Thymus (tissue), 11 donors: ENCODE measurements around the gene CENPC. TPM values are rescaled to one million over a fixed set of nuclear protein-coding genes. Genes with fewer than 3 reads are reported as not detected.
A peak's percentile ranks its signal among the peaks of the same experiment; 100 is the strongest.

Source experiments
- DNase-seq, 9 donors: peaks; one replicate each; pipeline ENCODE4 v3.0.0-alpha.2; 2013; ENCODE audit warnings: low spot score in 9 of 9, low read depth in 6 of 9, missing footprints in 1 of 9
- H3K27ac ChIP-seq, 2 donors: one replicate each; pipeline ENCODE4 v1.5.1; 2013; ENCODE audit warnings: control low read depth in 1 of 2, low read depth in 1 of 2, low read length in 1 of 2, mild to moderate bottlenecking in 1 of 2, moderate library complexity in 1 of 2
- H3K27me3 ChIP-seq, 2 donors: one replicate each; pipeline ENCODE4 v1.5.1; 2013; ENCODE audit warnings: low read length in 1 of 2; ENCODE audit not compliant: control insufficient read depth in 2 of 2, insufficient read depth in 1 of 2
- H3K36me3 ChIP-seq, 2 donors: one replicate each; pipeline ENCODE4 v1.5.1; 2013; ENCODE audit warnings: low read length in 1 of 2, mild to moderate bottlenecking in 1 of 2, moderate library complexity in 1 of 2; ENCODE audit not compliant: control insufficient read depth in 2 of 2, insufficient read depth in 2 of 2
- H3K4me1 ChIP-seq, 2 donors: one replicate each; pipeline ENCODE4 v1.5.1; 2013; ENCODE audit warnings: low read length in 2 of 2; ENCODE audit not compliant: control insufficient read depth in 2 of 2, insufficient read depth in 2 of 2
- H3K4me3 ChIP-seq, 2 donors: one replicate each; pipeline ENCODE4 v1.5.1; 2013; ENCODE audit warnings: low read length in 2 of 2, control low read depth in 1 of 2, mild to moderate bottlenecking in 1 of 2
- H3K9me3 ChIP-seq, 2 donors: one replicate each; pipeline ENCODE4 v1.5.1; 2013; ENCODE audit warnings: low read length in 1 of 2, mild to moderate bottlenecking in 1 of 2; ENCODE audit not compliant: control insufficient read depth in 2 of 2, insufficient read depth in 1 of 2
- WGBS: extraction: QIAGEN DNeasy Blood & Tissue Kit; methylation state at CpG from one replicate; pipeline ENCODE4 v1.1.7; 2013; 5-methylcytosine and 5-hydroxymethylcytosine counted together
- polyA plus RNA-seq: library from polyadenylated mRNA; stranded (reverse); fragments of 200-250 nt; gene quantifications from one replicate; pipeline ENCODE4 v1.2.3, GENCODE V29; 2013
- total RNA-seq: library from RNA; stranded (reverse); fragments of 120-200 nt; gene quantifications from one replicate; pipeline ENCODE4 v1.2.4, GENCODE V29; 2013
- donor health status: healthy.

CENPC gene
- total and polyA plus RNA-seq, 2 donors, result 10.7 to 33.7 TPM

GRCh38 chr4:67576538-67576937, 31.2 kb upstream of the CENPC start:
- Histone ChIP-seq H3K4me3 (no peak overlapping the region), H3K27ac (no peak overlapping the region), H3K27me3 (no peaks in the 10 kb centered on the region), H3K4me1 (peaks cover 12 to 26% of the 10 kb centered on the region in 2 donors), H3K9me3 (peaks cover 0 to 4% of the 10 kb centered on the region in 2 donors), H3K36me3 (no peaks in the 10 kb centered on the region)
- WGBS, result 99% methylated on average over 1 of the region's 1 CpG
- DNase-seq, result no peak

- H3K27me3 ChIP-seq, result no peaks in the 10 kb centered on the region
- DNase-seq, result no peak
- H3K4me1 ChIP-seq, result peaks cover 9 to 22% of the 10 kb centered on the region in 2 donors
- H3K36me3 ChIP-seq, result no peaks in the 10 kb centered on the region
- H3K9me3 ChIP-seq, result peaks cover 0 to 4% of the 10 kb centered on the region in 2 donors
- 82% methylated on average over 4 of the region's 4 CpGs for WGBS
- peak overlapping the region in 1 of 2 donors; percentile 80 for H3K27ac ChIP-seq
- no peak overlapping the region for H3K4me3 ChIP-seq
Measured at GRCh38 chr4:67576059-67576466, 30.8 kb upstream of the CENPC start.

- Histone ChIP-seq H3K27me3 (no peaks in the 10 kb centered on the region), H3K36me3 (no peaks in the 10 kb centered on the region), H3K4me3 (peak overlapping the region; percentile 17 to 26), H3K4me1 (peaks cover 5 to 18% of the 10 kb centered on the region in 2 donors), H3K27ac (peak overlapping the region; percentile 37 to 80), H3K9me3 (peaks cover 0 to 4% of the 10 kb centered on the region in 2 donors)
- peak in 7 of 9 donors; percentile 33 to 84 (median 57) for DNase-seq
- 37% methylated on average over 13 of the region's 13 CpGs for WGBS
Measured at GRCh38 chr4:67575232-67576058, 30.1 kb upstream of the CENPC start.

GRCh38 chr4:67573193-67573592, 27.9 kb upstream of the CENPC start:
- Histone ChIP-seq H3K36me3 (no peaks in the 10 kb centered on the region), H3K4me1 (peaks cover 5 to 18% of the 10 kb centered on the region in 2 donors), H3K9me3 (no peaks in the 10 kb centered on the region), H3K27me3 (no peaks in the 10 kb centered on the region), H3K27ac (peak overlapping the region in 1 of 2 donors; percentile 4), H3K4me3 (no peak overlapping the region)
- peak in 2 of 9 donors; percentile 21 to 42 for DNase-seq

GRCh38 chr4:67571975-67572374, 26.7 kb upstream of the CENPC start:
- no peak overlapping the region for H3K27ac ChIP-seq
- no peak for DNase-seq
- H3K27me3 ChIP-seq, result no peaks in the 10 kb centered on the region
- 28% methylated on average over 1 of the region's 1 CpG for whole genome bisulfite sequencing
- H3K36me3 ChIP-seq, result no peaks in the 10 kb centered on the region
- peaks cover 5 to 18% of the 10 kb centered on the region in 2 donors for H3K4me1 ChIP-seq
- no peak overlapping the region for H3K4me3 ChIP-seq
- no peaks in the 10 kb centered on the region for H3K9me3 ChIP-seq

- 100% methylated on average over 1 of the region's 1 CpG for WGBS
- no peak overlapping the region for H3K27ac ChIP-seq
- peaks cover under 1 to 13% of the 10 kb centered on the region in 2 donors for H3K4me1 ChIP-seq
- H3K4me3 ChIP-seq, result no peak overlapping the region
- DNase-seq, result no peak
- H3K9me3 ChIP-seq, result no peaks in the 10 kb centered on the region
- no peaks in the 10 kb centered on the region for H3K36me3 ChIP-seq
- no peaks in the 10 kb centered on the region for H3K27me3 ChIP-seq
Measured at GRCh38 chr4:67570537-67570936, 25.2 kb upstream of the CENPC start.

GRCh38 chr4:67568820-67569219, 23.5 kb upstream of the CENPC start:
- H3K27ac ChIP-seq, result no peak overlapping the region
- H3K9me3 ChIP-seq, result no peaks in the 10 kb centered on the region
- no peaks in the 10 kb centered on the region for H3K36me3 ChIP-seq
- over 99% methylated on average over 2 of the region's 2 CpGs for WGBS
- H3K4me3 ChIP-seq, result no peak overlapping the region
- no peak for DNase-seq
- no peaks in the 10 kb centered on the region for H3K27me3 ChIP-seq
- H3K4me1 ChIP-seq, result peaks cover 0 to 7% of the 10 kb centered on the region in 2 donors

- Histone ChIP-seq H3K4me1 (no peaks in the 10 kb centered on the region), H3K36me3 (no peaks in the 10 kb centered on the region), H3K27me3 (no peaks in the 10 kb centered on the region), H3K27ac (no peak overlapping the region), H3K9me3 (no peaks in the 10 kb centered on the region), H3K4me3 (no peak overlapping the region)
- 97% methylated on average over 3 of the region's 3 CpGs for WGBS
- DNase-seq, result no peak
Measured at GRCh38 chr4:67566335-67566734, 21.0 kb upstream of the CENPC start.

- Histone ChIP-seq H3K4me3 (no peak overlapping the region), H3K36me3 (no peaks in the 10 kb centered on the region), H3K27ac (no peak overlapping the region), H3K4me1 (peaks cover 0 to 4% of the 10 kb centered on the region in 2 donors), H3K27me3 (no peaks in the 10 kb centered on the region), H3K9me3 (no peaks in the 10 kb centered on the region)
- no peak for DNase-seq
Measured at GRCh38 chr4:67565284-67565683, 20.0 kb upstream of the CENPC start.
